ENCODE measurements around the gene GPR156. TPM values are rescaled to one million over a fixed set of nuclear protein-coding genes. Genes with fewer than 3 reads are reported as not detected.

GPR156 gene
- total and polyA plus RNA-seq, 7 donors: 0.07 to 1.7 (median 1.1) TPM; not detected in 2

- Histone ChIP-seq H3K4me1 (no peaks in the 10 kb centered on the region), H3K9me3 (no peaks in the 10 kb centered on the region), H3K27me3 (no peaks in the 10 kb centered on the region), H3K36me3 (no peaks in the 10 kb centered on the region), H3K27ac (no peak overlapping the region), H3K4me3 (no peak overlapping the region)
- no peak for TF ChIP-seq EP300 (IDR thresholded peaks at IDR 0.05)
- TF ChIP-seq, protein P1, sequence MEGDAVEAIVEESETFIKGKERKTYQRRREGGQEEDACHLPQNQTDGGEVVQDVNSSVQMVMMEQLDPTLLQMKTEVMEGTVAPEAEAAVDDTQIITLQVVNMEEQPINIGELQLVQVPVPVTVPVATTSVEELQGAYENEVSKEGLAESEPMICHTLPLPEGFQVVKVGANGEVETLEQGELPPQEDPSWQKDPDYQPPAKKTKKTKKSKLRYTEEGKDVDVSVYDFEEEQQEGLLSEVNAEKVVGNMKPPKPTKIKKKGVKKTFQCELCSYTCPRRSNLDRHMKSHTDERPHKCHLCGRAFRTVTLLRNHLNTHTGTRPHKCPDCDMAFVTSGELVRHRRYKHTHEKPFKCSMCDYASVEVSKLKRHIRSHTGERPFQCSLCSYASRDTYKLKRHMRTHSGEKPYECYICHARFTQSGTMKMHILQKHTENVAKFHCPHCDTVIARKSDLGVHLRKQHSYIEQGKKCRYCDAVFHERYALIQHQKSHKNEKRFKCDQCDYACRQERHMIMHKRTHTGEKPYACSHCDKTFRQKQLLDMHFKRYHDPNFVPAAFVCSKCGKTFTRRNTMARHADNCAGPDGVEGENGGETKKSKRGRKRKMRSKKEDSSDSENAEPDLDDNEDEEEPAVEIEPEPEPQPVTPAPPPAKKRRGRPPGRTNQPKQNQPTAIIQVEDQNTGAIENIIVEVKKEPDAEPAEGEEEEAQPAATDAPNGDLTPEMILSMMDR (IDR thresholded peaks at IDR 0.05): no peak
- TF ChIP-seq POLR2A (IDR thresholded peaks at IDR 0.05): no peak
- no peak for TF ChIP-seq POLR2AphosphoS5 (IDR thresholded peaks at IDR 0.05)
- 94 to 95% methylated on average over 7 of the region's 7 CpGs for WGBS, 2 donors
- DNase-seq: no peak
- intact Hi-C loops (cut with DNase I): no loop called here
Observed at GRCh38 chr3:120119846-120120510, 165.0 kb downstream of the GPR156 start.

Small RNA genes lying within 50 kb of the gene (small RNA-seq; reads per million reads assigned to genes)
- gene RF00019 (0 reads per million in 3 donors), gene RN7SL397P (0 reads per million in 3 donors)

Other genes starting within 250 kb of the GPR156 start
- gene GSK3B, start 190.8 kb downstream of the GPR156 start, total RNA-seq: 10 to 100 TPM; 23.2 to 36.8 (median 27.6) TPM
- 10 to 100 TPM; 11.4 to 19.9 (median 17.8) TPM for gene GSK3B, start 190.8 kb downstream of the GPR156 start, polyA plus RNA-seq
- gene LRRC58, start 64.1 kb upstream of the GPR156 start, total RNA-seq: 10 to 100 TPM; 34.5 to 48.5 (median 43.4) TPM
- gene LRRC58, start 64.1 kb upstream of the GPR156 start, polyA plus RNA-seq: 1 to 10 TPM; 4.2 to 7.6 (median 4.9) TPM
- 100 to 1,000 TPM; 266 to 653 (median 320) TPM for gene FSTL1, start 165.8 kb upstream of the GPR156 start, total RNA-seq
- 10 to 100 TPM in 2 of 3 donors, 1 to 10 TPM in 1; 8.1 to 56.2 (median 24.6) TPM for gene FSTL1, start 165.8 kb upstream of the GPR156 start, polyA plus RNA-seq